C4-2B (cell line): Measurements from ENCODE around the gene ZNF688.
"Not testable (repeated sequence)": the region's sequence is repeated elsewhere in the genome, so short reads cannot be mapped to it uniquely, and the experiment has no call there.

Experiments used
- H3K27ac ChIP-seq: fragments of 450-650 bp; 2 replicates; pipeline ENCODE4 v1.5.1; 2017
- ZFX ChIP-seq: fragments of 450-650 bp; IDR thresholded peaks from 2 replicates; pipeline ENCODE4 v1.6.1; 2017
- TF ChIP-seq, protein P1 (sequence below): fragments of 450-650 bp; conservative IDR thresholded peaks from 2 replicates; pipeline ENCODE4 v1.5.1; 2017; ENCODE audit warnings: mild to moderate bottlenecking

The ZNF688 gene

DNA sequence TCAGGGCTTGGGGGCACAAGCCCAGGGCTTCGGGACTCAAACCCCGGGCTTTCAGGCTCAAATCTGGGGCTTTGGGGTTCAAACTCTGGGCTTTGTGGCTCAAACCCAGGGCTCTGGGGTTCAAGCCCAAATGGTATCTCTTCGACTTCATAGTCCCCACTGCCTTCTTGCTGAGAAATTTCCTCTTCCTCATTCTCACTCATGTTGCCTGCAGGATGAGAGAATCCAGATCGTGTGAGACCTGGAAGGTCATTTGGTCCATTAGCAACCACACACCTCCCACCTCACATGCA, 45.7 kb downstream of the ZNF688 start:
- TF ChIP-seq ZFX, result no peak
- TF ChIP-seq, protein P1, sequence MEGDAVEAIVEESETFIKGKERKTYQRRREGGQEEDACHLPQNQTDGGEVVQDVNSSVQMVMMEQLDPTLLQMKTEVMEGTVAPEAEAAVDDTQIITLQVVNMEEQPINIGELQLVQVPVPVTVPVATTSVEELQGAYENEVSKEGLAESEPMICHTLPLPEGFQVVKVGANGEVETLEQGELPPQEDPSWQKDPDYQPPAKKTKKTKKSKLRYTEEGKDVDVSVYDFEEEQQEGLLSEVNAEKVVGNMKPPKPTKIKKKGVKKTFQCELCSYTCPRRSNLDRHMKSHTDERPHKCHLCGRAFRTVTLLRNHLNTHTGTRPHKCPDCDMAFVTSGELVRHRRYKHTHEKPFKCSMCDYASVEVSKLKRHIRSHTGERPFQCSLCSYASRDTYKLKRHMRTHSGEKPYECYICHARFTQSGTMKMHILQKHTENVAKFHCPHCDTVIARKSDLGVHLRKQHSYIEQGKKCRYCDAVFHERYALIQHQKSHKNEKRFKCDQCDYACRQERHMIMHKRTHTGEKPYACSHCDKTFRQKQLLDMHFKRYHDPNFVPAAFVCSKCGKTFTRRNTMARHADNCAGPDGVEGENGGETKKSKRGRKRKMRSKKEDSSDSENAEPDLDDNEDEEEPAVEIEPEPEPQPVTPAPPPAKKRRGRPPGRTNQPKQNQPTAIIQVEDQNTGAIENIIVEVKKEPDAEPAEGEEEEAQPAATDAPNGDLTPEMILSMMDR, result no peak
- peak overlapping the region; percentile 95 for H3K27ac ChIP-seq

DNA sequence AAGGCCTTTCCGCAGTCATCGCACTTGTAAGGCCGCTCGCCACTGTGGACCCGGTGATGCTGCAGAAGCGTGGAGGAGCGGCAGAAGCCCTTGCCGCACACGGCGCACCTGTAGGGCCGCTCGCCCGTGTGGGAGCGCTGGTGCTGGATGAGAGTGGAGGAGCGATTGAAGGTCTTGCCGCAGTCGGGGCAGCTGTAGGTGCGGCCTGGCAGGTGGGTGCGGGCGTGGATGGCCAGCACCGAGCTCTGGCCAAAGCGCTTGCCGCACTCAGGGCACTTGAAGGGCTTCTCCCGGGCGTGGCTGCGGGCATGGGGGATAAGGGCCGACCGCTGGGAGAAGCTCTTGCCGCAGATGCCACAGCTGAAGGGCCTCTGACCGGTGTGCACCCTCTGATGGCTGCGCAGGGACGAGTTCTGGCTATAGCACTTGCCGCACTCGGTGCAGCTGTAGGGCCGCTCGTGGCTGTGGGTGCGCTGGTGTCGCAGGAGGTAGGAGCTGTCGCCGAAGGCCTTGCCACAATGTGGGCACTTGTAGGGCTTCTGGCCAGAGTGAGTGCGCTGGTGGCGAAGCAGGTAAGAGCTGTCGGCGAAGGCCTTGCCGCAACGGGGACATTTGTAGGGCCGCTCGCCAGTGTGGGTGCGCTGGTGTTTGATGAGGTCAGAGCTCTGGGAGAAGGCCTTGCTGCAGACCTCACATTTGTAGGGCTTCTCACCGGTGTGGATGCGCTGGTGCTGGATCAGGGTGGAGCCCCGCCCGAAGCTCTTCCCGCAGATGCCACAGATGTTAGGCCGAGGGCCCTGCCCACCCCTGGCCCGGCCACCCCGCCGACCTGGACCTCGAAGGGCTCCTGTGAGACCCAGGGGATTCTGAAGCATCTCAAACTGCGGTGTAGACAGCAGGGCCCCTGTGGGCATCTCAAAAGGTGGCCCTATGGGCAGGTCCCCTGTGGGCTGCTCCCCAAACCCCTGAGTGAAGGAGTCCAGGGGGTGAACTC, 46.6 kb downstream of the ZNF688 start:
- no peak overlapping the region for H3K27ac ChIP-seq
- TF ChIP-seq, protein P1, result no peak
- TF ChIP-seq ZFX, result no peak

DNA sequence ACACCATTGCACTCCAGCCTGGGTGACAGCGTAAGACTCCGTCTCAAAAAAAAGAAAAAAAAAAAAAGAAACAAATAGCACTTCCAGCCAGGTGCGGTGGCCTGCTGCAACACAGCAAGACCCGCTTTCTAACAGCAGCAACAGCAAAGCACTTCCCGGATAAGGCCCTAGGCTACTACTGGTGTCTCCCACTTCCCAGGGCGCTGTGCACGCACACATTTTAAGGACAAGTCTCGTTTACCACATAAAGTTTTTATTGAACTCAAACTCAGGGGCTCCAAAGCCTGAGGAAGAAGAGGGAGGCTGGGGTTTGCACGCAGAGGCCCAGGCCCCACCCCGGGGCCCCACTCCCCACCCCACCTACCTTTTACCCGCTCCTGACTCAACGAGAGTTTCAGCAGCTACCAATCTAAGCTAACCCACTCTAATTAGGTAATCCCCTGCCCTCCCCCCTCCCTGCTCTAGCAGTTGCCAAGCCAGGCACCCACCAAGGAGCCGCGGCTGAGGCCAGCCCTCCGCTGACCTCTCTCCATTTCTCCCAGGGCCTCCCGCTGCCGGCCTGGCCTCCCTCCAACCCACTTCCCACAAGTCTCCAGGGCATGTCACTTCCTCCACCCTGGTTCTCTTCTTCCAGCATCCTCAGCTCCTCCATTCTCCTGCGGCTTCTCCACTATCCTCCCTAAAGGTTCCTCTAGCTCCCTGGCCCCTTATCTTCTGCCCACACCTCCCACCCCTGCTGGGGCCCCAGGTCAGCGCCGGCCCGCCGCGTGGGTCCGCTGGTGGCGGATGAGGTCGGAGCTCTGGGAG, 47.5 kb downstream of the ZNF688 start:
- H3K27ac ChIP-seq, result no peak overlapping the region
- TF ChIP-seq, protein P1, result no peak
- TF ChIP-seq ZFX, result no peak

DNA sequence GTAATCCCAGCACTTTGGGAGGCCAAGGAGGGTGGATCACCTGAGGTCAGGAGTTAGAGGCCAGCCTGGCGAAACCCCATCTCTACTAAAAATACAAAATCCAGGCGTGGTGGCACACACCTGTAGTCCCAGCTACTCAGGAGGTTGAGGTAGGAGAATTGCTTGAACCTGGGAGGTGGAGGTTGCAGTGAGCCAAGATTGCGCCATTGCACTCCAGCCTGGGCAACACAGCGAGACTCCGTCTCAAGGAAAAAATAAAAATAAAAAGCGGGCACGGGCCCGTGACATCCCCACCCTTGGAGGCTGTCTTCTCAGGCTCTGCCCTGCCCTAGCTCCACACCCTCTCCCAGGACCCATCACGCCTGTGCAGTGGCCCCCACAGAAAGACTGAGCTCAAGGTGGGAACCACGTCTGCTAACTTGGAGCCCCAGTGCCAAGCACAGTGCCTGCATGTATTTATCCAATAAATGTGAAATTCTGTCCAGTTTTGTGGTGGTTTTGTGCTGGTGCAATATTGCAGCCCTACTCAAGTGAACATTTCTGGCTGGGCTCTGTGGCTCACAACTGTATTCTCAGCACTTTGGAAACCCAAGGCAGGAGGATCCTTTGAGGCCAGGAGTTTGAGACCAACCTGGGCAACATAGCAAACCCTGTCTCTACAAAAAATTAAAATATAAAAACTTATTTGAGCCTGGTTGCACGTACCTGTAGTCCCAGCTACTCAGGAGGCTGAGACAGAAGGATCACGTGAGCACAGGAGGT, 48.6 kb downstream of the ZNF688 start:
- H3K27ac ChIP-seq, result not testable (repeated sequence)

DNA sequence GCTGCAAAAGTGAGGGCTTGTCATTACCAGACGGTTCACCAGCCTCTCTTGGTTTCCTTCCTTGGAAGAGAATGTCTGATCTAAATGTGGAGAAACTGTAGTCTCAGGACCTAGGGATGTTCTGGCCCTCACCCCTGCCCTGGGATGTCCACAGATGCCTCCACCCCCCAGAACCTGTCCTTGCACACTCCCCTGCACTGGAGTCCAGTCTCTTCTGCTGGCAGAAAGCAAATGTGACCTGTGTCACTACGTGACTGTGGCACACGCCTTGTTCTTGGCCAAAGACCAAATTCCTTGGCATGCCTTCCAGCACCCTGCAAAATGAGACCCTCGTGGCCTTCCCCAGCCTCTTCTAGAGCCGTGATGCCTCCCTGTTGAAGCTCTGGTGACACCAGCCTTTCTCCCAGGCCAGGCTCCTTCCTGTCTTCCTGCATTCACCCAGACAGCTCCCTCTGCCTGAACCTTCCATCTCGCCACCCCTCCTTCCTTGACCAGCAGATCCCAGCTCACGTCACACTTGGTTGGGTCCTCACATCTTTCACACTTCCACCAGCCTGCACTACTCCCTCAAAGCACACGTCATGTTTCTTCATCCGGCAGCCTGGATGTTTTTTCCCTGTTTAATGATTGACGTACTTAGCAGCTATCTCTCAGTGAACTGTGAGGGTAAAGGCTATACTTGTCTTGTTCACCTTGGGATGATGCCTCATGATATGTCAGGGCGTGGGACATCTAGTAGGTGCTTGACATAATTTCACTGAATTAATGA, 49.5 kb downstream of the ZNF688 start:
- H3K27ac ChIP-seq, result no peak overlapping the region
- no peak for TF ChIP-seq ZFX
- TF ChIP-seq, protein P1, result no peak

DNA sequence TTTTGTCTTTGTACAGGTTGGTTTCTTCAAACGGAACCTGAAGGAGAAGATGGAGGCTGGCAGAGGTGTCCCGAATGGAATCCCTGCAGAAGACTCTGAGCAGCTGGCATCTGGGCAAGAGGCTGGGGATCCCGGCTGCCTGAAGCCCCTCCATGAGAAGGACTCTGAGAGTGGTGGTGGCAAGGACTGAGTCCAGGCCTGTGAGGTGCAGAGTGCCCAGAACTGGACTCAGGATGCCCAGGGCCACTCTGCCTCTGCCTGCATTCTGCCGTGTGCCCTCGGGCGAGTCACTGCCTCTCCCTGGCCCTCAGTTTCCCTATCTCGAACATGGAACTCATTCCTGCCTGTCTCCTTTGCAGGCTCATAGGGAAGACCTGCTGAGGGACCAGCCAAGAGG, 50.0 kb downstream of the ZNF688 start:
- H3K27ac ChIP-seq, result no peak overlapping the region
- TF ChIP-seq ZFX, result no peak
- TF ChIP-seq, protein P1, result no peak
